Glutamatergic neuron (in vitro differentiated cells): ENCODE measurements around the gene SV2B. TPM values are rescaled to one million over a fixed set of nuclear protein-coding genes. Genes with fewer than 3 reads are reported as not detected.

Source experiments
- DNase-seq: peaks from one replicate; pipeline ENCODE4 v3.0.0; 2022
- H3K27ac Mint-ChIP-seq: one replicate; pipeline ENCODE4 v1.8.0; 2020; ENCODE audit warnings: mild to moderate bottlenecking, mixed read lengths, inconsistent platforms; ENCODE audit not compliant: unreplicated experiment
- H3K27me3 Mint-ChIP-seq: one replicate; pipeline ENCODE4 v1.8.0; 2020; ENCODE audit warnings: mild to moderate bottlenecking, moderate library complexity, mixed read lengths, inconsistent platforms; ENCODE audit not compliant: unreplicated experiment
- H3K36me3 Mint-ChIP-seq: one replicate; pipeline ENCODE4 v1.8.0; 2020; ENCODE audit warnings: mild to moderate bottlenecking, mixed read lengths, inconsistent platforms; ENCODE audit not compliant: unreplicated experiment
- H3K4me1 Mint-ChIP-seq: one replicate; pipeline ENCODE4 v1.8.0; 2020; ENCODE audit warnings: mild to moderate bottlenecking, low read depth, mixed read lengths, inconsistent platforms; ENCODE audit not compliant: unreplicated experiment
- H3K4me3 Mint-ChIP-seq: one replicate; pipeline ENCODE4 v1.8.0; 2020; ENCODE audit warnings: mild to moderate bottlenecking, mixed read lengths, inconsistent platforms; ENCODE audit not compliant: unreplicated experiment
- H3K9me3 Mint-ChIP-seq: one replicate; pipeline ENCODE4 v1.8.0; 2020; ENCODE audit warnings: mild to moderate bottlenecking, moderate library complexity, mixed read lengths, inconsistent platforms; ENCODE audit not compliant: unreplicated experiment
- total RNA-seq: library from RNA; stranded (reverse); fragmentation: NEBNext Ultra II Directional; extraction: Animal tissue kit (Norgen Biotek cat#: 25700); gene quantifications from one replicate; pipeline ENCODE4 v1.2.1, GENCODE V29; 2021; ENCODE audit not compliant: unreplicated experiment
- TF ChIP-seq, protein P1 (sequence below): fragments of 200-600 bp; sonication (generic); IDR thresholded peaks from one replicate; pipeline ENCODE4 v1.5.0; 2021; ENCODE audit not compliant: partially characterized antibody, unreplicated experiment

Gene SV2B
- total RNA-seq, 1 donor from 2014 or later: 7.1 TPM

DNA sequence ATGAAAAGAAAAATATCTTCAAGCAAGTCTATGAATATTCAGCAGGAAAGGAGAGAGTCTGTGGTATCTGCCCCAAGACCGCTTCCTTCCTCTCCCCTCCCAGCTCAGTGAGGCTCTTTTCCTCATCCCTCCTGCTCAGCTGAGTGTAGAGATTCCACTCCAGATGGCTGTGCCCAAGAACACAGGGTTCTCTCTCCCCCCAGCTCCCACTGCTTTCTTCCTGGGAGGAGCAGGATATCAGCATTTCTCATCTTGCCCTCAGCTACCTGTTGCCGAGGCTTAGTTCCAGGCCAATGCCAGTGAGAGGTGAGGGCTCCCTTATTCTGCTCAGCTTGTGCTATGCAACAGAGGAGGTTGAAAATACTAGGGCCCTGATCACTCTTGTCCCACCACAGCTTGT is 211.9 kb downstream of the SV2B start:
- TF ChIP-seq, protein P1, sequence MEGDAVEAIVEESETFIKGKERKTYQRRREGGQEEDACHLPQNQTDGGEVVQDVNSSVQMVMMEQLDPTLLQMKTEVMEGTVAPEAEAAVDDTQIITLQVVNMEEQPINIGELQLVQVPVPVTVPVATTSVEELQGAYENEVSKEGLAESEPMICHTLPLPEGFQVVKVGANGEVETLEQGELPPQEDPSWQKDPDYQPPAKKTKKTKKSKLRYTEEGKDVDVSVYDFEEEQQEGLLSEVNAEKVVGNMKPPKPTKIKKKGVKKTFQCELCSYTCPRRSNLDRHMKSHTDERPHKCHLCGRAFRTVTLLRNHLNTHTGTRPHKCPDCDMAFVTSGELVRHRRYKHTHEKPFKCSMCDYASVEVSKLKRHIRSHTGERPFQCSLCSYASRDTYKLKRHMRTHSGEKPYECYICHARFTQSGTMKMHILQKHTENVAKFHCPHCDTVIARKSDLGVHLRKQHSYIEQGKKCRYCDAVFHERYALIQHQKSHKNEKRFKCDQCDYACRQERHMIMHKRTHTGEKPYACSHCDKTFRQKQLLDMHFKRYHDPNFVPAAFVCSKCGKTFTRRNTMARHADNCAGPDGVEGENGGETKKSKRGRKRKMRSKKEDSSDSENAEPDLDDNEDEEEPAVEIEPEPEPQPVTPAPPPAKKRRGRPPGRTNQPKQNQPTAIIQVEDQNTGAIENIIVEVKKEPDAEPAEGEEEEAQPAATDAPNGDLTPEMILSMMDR: no peak
- no peak overlapping the region for H3K27ac Mint-ChIP-seq
- no peak for DNase-seq
- H3K27me3 Mint-ChIP-seq: peaks cover 4% of the 10 kb centered on the region
- H3K9me3 Mint-ChIP-seq: peaks cover 2% of the 10 kb centered on the region
- no peak overlapping the region for H3K4me3 Mint-ChIP-seq
- no peaks in the 10 kb centered on the region for H3K4me1 Mint-ChIP-seq
- no peaks in the 10 kb centered on the region for H3K36me3 Mint-ChIP-seq

DNA sequence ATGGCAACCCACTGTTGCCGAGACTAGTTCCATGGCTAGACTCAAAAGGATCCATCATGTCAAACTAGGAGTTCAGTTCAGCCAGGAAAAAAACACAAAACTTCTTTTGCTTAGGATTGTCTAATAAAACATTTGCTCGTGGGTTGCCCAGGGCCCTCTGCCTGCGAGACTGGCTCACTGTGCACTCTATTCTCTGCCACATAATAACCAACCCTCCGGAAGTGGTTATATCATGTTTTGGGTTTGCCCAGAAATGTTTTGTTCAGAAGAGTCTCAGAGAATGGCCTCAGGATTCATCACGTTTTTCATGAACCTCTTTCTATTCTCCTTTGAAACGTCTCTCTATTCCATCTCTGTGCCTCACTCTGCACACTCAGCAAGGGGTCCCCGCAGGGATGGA is 216.1 kb downstream of the SV2B start:
- TF ChIP-seq, protein P1: no peak
- Mint-ChIP-seq H3K4me3 (no peak overlapping the region), H3K27me3 (peaks cover 4% of the 10 kb centered on the region), H3K36me3 (no peaks in the 10 kb centered on the region), H3K4me1 (no peaks in the 10 kb centered on the region), H3K27ac (no peak overlapping the region), H3K9me3 (peaks cover 5% of the 10 kb centered on the region)
- no peak for DNase-seq

DNA sequence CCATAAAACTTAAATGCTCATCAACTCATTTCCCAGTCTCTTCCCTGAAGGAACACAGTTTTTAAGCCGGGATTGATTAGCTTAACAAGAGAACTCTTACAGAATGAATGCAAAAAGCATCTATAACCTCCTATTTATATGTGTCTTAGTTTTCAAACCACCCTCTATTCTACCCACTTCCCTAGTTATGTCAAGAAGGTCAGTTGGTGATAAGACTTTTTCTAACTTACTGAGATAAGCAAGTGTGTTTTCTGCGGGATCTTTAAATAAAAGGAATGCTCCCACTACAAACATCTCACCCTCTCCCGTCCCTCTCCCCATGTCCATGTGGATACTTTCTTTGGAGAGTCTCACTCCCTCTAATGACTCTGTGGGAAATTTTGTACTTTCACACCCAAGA is 218.5 kb downstream of the SV2B start:
- Mint-ChIP-seq H3K4me1 (no peaks in the 10 kb centered on the region), H3K36me3 (no peaks in the 10 kb centered on the region), H3K9me3 (peaks cover 5% of the 10 kb centered on the region), H3K27ac (no peak overlapping the region), H3K4me3 (no peak overlapping the region), H3K27me3 (no peaks in the 10 kb centered on the region)
- DNase-seq: no peak
- TF ChIP-seq, protein P1: no peak

DNA sequence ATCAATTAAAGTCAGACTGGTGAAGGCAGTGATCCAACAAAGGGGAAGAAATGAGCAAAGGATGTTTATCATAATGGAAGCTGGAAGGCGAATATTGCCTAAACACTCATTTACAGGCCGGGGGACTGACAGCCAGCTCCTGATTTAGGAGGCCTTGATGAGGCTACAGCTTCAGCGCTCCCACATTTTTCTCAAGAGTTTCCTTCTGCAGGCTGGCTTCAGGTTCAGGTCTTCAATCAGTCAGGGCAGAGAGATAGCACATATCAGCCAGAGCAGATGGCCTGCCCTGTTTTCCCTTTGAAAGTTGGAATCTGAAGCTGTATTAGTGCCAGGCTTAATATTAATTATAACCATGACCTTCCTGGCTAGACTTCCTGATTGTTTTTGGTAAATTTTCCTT is 218.9 kb downstream of the SV2B start:
- Mint-ChIP-seq H3K36me3 (no peaks in the 10 kb centered on the region), H3K9me3 (peaks cover 6% of the 10 kb centered on the region), H3K4me3 (no peak overlapping the region), H3K27me3 (no peaks in the 10 kb centered on the region), H3K27ac (no peak overlapping the region), H3K4me1 (no peaks in the 10 kb centered on the region)
- no peak for DNase-seq
- TF ChIP-seq, protein P1: no peak

DNA sequence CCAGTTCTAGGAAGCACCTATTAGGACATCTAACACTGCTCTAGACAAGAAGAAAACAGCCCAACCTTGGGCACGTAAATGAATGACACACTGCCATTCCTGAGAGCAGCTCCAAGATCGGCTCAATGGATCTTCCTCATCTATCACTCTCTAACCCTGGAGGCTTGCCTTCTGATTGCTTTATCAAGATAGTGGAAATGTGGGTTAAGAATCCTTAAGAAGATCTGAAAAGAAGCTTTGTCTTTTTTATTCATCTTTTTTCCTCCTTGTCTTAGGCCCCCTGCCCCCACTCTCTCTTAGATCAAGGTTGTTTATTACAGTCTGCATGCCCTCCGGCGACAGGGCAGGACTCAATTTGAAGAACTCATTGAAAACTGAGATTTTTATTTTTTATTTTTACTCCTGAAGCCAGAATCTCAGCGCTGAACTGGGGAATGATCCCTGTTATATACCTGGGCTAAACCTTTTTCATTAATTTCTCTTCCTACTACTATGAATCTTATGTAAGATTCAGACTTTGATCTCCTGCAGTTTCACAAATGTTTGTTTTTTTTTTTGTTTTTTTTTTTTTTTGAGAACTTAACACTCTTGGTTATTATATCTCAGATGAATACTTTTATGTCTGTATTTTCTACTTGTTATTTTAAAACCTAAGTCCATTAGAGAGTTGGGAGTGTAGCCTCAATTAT is 219.5 kb downstream of the SV2B start:
- TF ChIP-seq, protein P1: no peak
- no peak overlapping the region for H3K4me3 Mint-ChIP-seq
- H3K27me3 Mint-ChIP-seq: no peaks in the 10 kb centered on the region
- DNase-seq: no peak
- H3K4me1 Mint-ChIP-seq: no peaks in the 10 kb centered on the region
- H3K36me3 Mint-ChIP-seq: peaks cover 3% of the 10 kb centered on the region
- H3K9me3 Mint-ChIP-seq: peaks cover 7% of the 10 kb centered on the region
- H3K27ac Mint-ChIP-seq: no peak overlapping the region
